ENCODE results near the gene ATXN7L1. TPM values are rescaled to one million over a fixed set of nuclear protein-coding genes. Genes with fewer than 3 reads are reported as not detected.

The ATXN7L1 gene
- total and polyA plus RNA-seq, 2 of the 13 experiments (the other 11 are each of a cell fraction or from before 2014, with no cell fraction given): 4.1 to 7.8 TPM

GRCh38 chr7:105642264-105642663, 234.1 kb downstream of the ATXN7L1 start:
- POLR2A ChIA-PET: no interaction called here
- Histone ChIP-seq H3K9me3 (ENCODE audit: low read length) (no peaks in the 10 kb centered on the region), H3K4me3 (replicated peaks in 1 of 3; ENCODE audit: insufficient read depth in 1 of 3, low read depth in 2 of 3, low read length in 3 of 3) (no peak overlapping the region), H3K79me2 (ENCODE audit: insufficient read depth, low read length) (no peaks in the 10 kb centered on the region), H4K20me1 (ENCODE audit: insufficient read depth, low read length) (no peaks in the 10 kb centered on the region), H3K9ac (ENCODE audit: insufficient read depth, low read depth, low read length) (no peak overlapping the region), H3K36me3 (replicated peaks in 1 of 2; ENCODE audit: control insufficient read depth in 1 of 2, insufficient read depth in 2 of 2, low read length in 2 of 2) (peaks cover 6 to 20% of the 10 kb centered on the region in 2 experiments), H3K4me2 (ENCODE audit: low read depth, low read length) (no peak overlapping the region), H2AFZ (ENCODE audit: low read length) (no peak overlapping the region), H3K27me3 (ENCODE audit: control insufficient read depth in 1 of 2, insufficient read depth in 2 of 2, low read length in 2 of 2) (no peaks in the 10 kb centered on the region), H3K4me1 (ENCODE audit: insufficient read depth, low read length) (no peaks in the 10 kb centered on the region), H3K27ac (ENCODE audit: extremely low read length, insufficient read depth, low read length) (no peak overlapping the region)
- no TSS peak for BruUV-seq (replicated peaks)
- no peak for FAIRE-seq
- no peak for ATAC-seq
- intact Hi-C loops (cut with micrococcal nuclease; ENCODE audit: unreplicated experiment): no loop called here
- CTCF ChIA-PET (ENCODE audit: low intra/inter-chr PET ratio, low total read pairs): no interaction called here
- DNase-seq (ENCODE audit: low spot score): no peak
- TF ChIP-seq THAP8 (CRISPR knock-in tag; IDR thresholded peaks at IDR 0.05; ENCODE audit: borderline replicate concordance): no peak
- no peak for TF ChIP-seq NKX3-1 (CRISPR knock-in tag; IDR thresholded peaks at IDR 0.05)
- no peak for TF ChIP-seq ZNF570 (CRISPR knock-in tag; IDR thresholded peaks at IDR 0.05; ENCODE audit: borderline replicate concordance)
- no peak for TF ChIP-seq KIAA2018 (CRISPR knock-in tag; IDR thresholded peaks at IDR 0.05; ENCODE audit: borderline replicate concordance)
- TF ChIP-seq KLF6 (CRISPR knock-in tag; IDR thresholded peaks at IDR 0.05): no peak
- no peak for TF ChIP-seq KDM6A (CRISPR knock-in tag; IDR thresholded peaks at IDR 0.05; ENCODE audit: low read depth)
- TF ChIP-seq CEBPB (IDR thresholded peaks at IDR 0.05; ENCODE audit: borderline replicate concordance, low read depth, low read length): no peak
- no peak for TF ChIP-seq ZNF549 (CRISPR knock-in tag; IDR thresholded peaks at IDR 0.05)
- TF ChIP-seq TBX3 (IDR thresholded peaks at IDR 0.05; ENCODE audit: borderline replicate concordance): no peak
- no peak for TF ChIP-seq MAFF (IDR thresholded peaks at IDR 0.05; ENCODE audit: low read depth, low read length)
- TF ChIP-seq TOPORS (CRISPR knock-in tag; IDR thresholded peaks at IDR 0.05): no peak
- TF ChIP-seq ZNF180 (CRISPR knock-in tag; IDR thresholded peaks at IDR 0.05; ENCODE audit: borderline replicate concordance, low read depth): no peak
- TF ChIP-seq MTF1 (CRISPR knock-in tag; IDR thresholded peaks at IDR 0.05): no peak
- in situ Hi-C loops (cut with HindIII; ENCODE audit: extremely low pct_ligation_motif_present, low pct_unique_long_range_greater_than_20kb): no loop called here
- WGBS (ENCODE audit: low lambda C conversion rate): 87% methylated on average over 3 of the region's 7 CpGs
